Stimulated activated CD8-positive, alpha-beta memory T cell treated with anti-CD3 and anti-CD28 coated beads, Interleukin-4, amount 100 ng/mL, for 24 hours (primary cell): Measurements from ENCODE around the gene FAM20A.

Experiments used
- DNase-seq: peaks from one replicate; pipeline ENCODE4 v3.0.0-alpha.2; 2020; ENCODE audit warnings: low read depth

The FAM20A gene

DNA sequence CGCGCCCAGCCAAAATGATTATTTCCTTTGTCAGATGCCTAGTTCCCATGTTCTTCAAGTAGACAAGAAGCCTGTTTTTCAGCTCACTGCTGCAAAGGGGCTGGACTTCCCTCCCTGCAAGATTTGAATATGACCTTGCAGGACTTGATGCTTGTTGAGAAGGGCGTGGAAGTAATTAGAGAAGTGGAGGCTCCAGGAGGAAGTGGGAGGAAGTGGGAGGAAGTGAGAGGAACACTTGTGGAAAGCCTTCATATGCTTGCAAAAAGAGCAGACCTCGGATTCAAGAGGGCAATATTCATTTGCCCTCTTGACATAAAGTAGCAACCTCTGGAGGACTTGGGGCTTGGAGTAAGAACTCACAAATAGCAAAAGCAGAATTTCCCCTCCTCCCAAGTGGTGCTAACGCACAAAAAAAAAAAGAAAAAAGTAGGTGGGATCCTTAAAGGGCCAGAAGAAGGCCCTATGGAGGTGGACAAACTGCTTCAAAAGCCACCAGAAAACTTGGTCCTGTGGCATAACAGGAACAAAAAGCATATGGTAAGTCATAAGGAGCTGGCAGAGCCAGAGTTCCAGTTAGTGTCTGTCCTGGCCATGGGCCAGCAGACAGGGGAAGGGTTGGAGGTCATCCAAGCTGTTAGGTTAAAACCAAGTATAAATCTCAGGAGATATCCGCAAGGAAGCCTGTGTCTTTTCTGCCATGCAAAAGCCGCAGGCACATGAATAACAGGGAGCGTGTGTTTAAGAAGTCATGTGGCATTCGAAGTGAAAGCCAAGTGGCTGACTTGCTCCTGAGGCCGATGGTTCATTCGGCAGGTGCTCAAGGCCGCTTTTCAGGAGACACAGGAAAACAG, 109.6 kb downstream of the FAM20A start:
- no peak for DNase-seq

DNA sequence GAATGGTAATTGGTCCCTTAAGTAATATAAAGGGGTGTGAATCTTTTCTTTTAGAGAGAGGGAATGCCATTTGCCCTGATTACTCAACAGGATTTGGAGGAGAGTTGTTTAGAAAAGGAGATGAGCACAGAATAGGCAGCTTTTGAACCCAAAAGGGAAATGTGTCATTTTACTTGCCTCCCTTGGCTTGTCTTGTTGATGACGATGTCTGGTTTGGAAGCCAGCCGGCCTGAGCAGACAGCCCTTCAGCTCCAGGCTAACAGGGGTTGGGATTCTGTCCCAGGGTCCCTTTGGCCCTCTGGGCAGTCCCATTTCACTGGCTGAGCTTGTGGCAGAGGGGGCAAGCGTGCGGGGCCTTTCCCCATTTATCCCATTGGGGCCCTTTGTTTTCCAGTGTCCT, 111.2 kb downstream of the FAM20A start:
- DNase-seq, result no peak
